HL-60 (cell line): Measurements from ENCODE around the gene HABP2.

Experiments used
- DNase-seq, 2 experiments: peaks; one replicate each; pipeline ENCODE4 v3.0.0-alpha.2; 2010 to 2020; ENCODE audit warnings: low read depth in 1 of 2, low spot score in 1 of 2
- H3K27ac ChIP-seq: fragments of 250-450 bp; sonication (Bioruptor Pico); replicated peaks from 2 replicates; pipeline ENCODE4 v1.5.1; 2020; ENCODE audit warnings: mild to moderate bottlenecking, moderate library complexity
- H3K27me3 ChIP-seq: fragments of 250-450 bp; sonication (Bioruptor Pico); 2 replicates; pipeline ENCODE4 v1.5.1; 2021; ENCODE audit warnings: mild to moderate bottlenecking, moderate library complexity; ENCODE audit not compliant: insufficient read depth, poor library complexity, severe bottlenecking
- H3K4me3 ChIP-seq: replicated peaks from 2 replicates; pipeline ENCODE4 v1.5.1; 2011; ENCODE audit warnings: mild to moderate bottlenecking, control low read depth, low read length; ENCODE audit not compliant: insufficient read depth
- GABPA ChIP-seq: IDR thresholded peaks from 2 replicates; pipeline ENCODE4 v1.6.1; 2012; ENCODE audit warnings: low read depth
- POLR2AphosphoS5 ChIP-seq: IDR thresholded peaks from 2 replicates; pipeline ENCODE4 v1.6.1; 2012; ENCODE audit warnings: low read depth
- SPI1 ChIP-seq: IDR thresholded peaks from 2 replicates; pipeline ENCODE4 v1.6.1; 2012; ENCODE audit warnings: low read depth, mild to moderate bottlenecking, borderline replicate concordance
- long read RNA-seq: library from polyadenylated mRNA; unstranded; transcript quantifications from one replicate; pipeline ENCODE4 v2.0.0, GENCODE V29; 2020
- TF ChIP-seq, protein P1 (sequence below): IDR thresholded peaks from one replicate; pipeline ENCODE4 v1.5.1; 2011; ENCODE audit warnings: low read length, control low read depth, inconsistent platforms; ENCODE audit not compliant: insufficient read depth
- TF ChIP-seq, protein P2 (sequence below): IDR thresholded peaks from 2 replicates; pipeline ENCODE4 v1.6.1; 2012; ENCODE audit warnings: low read depth; ENCODE audit not compliant: insufficient replicate concordance

The HABP2 gene
- long read RNA-seq = 0 reads

DNA sequence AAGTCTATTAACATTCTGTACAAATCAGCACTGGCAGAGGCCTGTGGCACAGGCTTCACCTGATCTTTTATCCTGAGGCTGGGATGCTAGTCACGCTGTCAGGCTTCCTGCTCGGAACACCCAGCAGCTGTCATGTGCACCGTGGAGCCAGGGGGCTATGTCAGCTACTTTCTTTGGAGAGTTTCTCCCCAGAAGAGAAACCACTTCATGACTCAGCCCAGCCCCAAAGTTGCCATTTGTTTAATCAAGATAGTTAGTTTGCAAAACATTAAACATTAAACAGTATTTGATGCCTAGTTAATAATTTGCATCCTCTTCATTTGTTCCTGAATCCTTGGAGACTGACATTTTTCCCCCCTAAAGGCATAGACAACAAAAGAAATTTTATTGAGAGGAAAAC lies at the start of gene HABP2:
Gene HABP2, plus strand, starts transcription at position 353 of the 400 bp plus-strand sequence. CDS start 69 bp downstream, outside the sequence.
- H3K4me3 ChIP-seq = no peak within 1 kb of the TSS
- no peak for DNase-seq

DNA sequence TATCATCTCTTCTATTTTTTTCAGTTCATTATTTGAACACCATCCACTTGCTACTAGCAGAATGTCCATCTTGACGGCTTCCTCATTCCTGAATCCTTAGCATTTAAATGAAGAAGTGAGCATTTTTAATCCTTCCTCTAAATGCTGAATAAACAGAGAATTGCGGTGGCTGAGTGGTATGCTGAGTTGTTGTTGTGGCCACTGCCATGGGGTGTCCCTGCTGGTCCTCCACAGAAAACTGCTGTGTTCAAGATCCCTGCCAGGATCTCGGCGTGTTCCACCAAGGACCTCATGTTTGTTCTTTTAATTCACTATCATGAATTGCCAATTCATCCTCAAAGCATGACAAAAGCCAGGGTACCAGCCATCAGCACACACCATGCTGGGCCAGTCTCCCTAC lies 48.9 kb upstream of the HABP2 start:
- TF ChIP-seq, protein P1, sequence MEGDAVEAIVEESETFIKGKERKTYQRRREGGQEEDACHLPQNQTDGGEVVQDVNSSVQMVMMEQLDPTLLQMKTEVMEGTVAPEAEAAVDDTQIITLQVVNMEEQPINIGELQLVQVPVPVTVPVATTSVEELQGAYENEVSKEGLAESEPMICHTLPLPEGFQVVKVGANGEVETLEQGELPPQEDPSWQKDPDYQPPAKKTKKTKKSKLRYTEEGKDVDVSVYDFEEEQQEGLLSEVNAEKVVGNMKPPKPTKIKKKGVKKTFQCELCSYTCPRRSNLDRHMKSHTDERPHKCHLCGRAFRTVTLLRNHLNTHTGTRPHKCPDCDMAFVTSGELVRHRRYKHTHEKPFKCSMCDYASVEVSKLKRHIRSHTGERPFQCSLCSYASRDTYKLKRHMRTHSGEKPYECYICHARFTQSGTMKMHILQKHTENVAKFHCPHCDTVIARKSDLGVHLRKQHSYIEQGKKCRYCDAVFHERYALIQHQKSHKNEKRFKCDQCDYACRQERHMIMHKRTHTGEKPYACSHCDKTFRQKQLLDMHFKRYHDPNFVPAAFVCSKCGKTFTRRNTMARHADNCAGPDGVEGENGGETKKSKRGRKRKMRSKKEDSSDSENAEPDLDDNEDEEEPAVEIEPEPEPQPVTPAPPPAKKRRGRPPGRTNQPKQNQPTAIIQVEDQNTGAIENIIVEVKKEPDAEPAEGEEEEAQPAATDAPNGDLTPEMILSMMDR = no peak
- TF ChIP-seq SPI1 (no peak), GABPA (no peak), POLR2AphosphoS5 (no peak)
- TF ChIP-seq, protein P2, sequence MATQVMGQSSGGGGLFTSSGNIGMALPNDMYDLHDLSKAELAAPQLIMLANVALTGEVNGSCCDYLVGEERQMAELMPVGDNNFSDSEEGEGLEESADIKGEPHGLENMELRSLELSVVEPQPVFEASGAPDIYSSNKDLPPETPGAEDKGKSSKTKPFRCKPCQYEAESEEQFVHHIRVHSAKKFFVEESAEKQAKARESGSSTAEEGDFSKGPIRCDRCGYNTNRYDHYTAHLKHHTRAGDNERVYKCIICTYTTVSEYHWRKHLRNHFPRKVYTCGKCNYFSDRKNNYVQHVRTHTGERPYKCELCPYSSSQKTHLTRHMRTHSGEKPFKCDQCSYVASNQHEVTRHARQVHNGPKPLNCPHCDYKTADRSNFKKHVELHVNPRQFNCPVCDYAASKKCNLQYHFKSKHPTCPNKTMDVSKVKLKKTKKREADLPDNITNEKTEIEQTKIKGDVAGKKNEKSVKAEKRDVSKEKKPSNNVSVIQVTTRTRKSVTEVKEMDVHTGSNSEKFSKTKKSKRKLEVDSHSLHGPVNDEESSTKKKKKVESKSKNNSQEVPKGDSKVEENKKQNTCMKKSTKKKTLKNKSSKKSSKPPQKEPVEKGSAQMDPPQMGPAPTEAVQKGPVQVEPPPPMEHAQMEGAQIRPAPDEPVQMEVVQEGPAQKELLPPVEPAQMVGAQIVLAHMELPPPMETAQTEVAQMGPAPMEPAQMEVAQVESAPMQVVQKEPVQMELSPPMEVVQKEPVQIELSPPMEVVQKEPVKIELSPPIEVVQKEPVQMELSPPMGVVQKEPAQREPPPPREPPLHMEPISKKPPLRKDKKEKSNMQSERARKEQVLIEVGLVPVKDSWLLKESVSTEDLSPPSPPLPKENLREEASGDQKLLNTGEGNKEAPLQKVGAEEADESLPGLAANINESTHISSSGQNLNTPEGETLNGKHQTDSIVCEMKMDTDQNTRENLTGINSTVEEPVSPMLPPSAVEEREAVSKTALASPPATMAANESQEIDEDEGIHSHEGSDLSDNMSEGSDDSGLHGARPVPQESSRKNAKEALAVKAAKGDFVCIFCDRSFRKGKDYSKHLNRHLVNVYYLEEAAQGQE = no peak
- no peak for DNase-seq
- Histone ChIP-seq H3K4me3 (no peak overlapping the region), H3K27me3 (no peaks in the 10 kb centered on the region), H3K27ac (no peak overlapping the region)

More for the DNA sequence above, at the start of gene HABP2:
- peaks cover 2% of the 10 kb centered on the region for H3K27me3 ChIP-seq
- TF ChIP-seq, protein P1 = no peak
- no peak for TF ChIP-seq GABPA
- TF ChIP-seq POLR2AphosphoS5 = no peak
- TF ChIP-seq, protein P2 = no peak
- TF ChIP-seq SPI1 = no peak
- H3K27ac ChIP-seq = no peak within 1 kb of the TSS

DNA sequence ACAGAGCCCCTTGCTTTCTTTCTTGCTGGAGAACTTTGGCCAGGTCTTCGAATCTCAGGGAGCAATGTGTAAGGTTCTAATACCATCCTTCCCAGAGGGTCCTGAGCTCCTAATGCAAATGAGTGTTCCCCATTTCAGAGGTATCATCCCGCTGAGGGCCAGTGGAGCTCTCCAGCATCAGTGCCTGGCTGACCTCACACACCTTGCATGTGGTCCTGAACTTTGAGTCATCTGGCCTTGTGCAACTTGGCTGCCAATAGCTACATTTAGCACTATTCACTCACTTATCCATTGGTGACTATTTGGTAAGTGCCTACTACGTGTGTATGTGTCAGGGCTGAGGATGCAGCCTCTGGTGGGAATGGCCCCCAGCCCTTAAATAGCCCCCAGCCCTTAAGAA lies 48.4 kb upstream of the HABP2 start:
- no peak for TF ChIP-seq GABPA
- TF ChIP-seq, protein P1 = no peak
- TF ChIP-seq SPI1 = no peak
- no peak for TF ChIP-seq POLR2AphosphoS5
- TF ChIP-seq, protein P2 = no peak
- H3K27ac ChIP-seq = no peak overlapping the region

More for the DNA sequence above, 48.4 kb upstream of the HABP2 start:
- Histone ChIP-seq H3K4me3 (no peak overlapping the region), H3K27me3 (no peaks in the 10 kb centered on the region)
- no peak for DNase-seq
